ENCODE measurements around the gene TUBGCP6. TPM values are rescaled to one million over a fixed set of nuclear protein-coding genes. Genes with fewer than 3 reads are reported as not detected.

TUBGCP6 gene
- total RNA-seq, 1 experiment from 2014 or later = 31.3 TPM

DNA sequence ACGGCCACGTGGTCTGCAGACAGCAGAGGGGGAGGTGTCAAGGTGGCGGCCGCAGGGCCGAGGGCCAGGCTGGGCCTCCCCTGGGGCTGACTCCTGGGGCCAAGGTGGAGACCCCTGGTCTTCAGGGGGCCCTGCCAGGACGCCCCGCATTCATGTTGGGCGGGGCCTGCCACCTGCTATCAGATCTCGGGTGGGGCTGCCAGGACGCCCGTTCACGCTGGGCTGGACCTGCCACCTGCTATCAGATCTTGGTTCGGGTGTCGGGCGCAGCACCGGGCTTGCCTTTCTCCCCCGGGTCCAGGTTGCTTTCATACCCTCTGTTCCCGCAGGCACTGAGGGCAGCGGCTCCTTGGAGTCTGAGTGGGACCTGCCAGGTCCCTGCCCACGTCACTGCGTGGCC is 41.5 kb upstream of the TUBGCP6 start:
- peaks cover 4% of the 10 kb centered on the region; the same call in 1 of the 2 replicates for H3K4me1 ChIP-seq (ENCODE audit: control insufficient read depth, insufficient read depth, low read length)
- no peaks in the 10 kb centered on the region; the same call in 1 of the 2 replicates for H3K36me3 ChIP-seq (ENCODE audit: control insufficient read depth, insufficient read depth, low read length)
- POLR2A ChIA-PET = no interaction called here
- TF ChIP-seq, protein P1, sequence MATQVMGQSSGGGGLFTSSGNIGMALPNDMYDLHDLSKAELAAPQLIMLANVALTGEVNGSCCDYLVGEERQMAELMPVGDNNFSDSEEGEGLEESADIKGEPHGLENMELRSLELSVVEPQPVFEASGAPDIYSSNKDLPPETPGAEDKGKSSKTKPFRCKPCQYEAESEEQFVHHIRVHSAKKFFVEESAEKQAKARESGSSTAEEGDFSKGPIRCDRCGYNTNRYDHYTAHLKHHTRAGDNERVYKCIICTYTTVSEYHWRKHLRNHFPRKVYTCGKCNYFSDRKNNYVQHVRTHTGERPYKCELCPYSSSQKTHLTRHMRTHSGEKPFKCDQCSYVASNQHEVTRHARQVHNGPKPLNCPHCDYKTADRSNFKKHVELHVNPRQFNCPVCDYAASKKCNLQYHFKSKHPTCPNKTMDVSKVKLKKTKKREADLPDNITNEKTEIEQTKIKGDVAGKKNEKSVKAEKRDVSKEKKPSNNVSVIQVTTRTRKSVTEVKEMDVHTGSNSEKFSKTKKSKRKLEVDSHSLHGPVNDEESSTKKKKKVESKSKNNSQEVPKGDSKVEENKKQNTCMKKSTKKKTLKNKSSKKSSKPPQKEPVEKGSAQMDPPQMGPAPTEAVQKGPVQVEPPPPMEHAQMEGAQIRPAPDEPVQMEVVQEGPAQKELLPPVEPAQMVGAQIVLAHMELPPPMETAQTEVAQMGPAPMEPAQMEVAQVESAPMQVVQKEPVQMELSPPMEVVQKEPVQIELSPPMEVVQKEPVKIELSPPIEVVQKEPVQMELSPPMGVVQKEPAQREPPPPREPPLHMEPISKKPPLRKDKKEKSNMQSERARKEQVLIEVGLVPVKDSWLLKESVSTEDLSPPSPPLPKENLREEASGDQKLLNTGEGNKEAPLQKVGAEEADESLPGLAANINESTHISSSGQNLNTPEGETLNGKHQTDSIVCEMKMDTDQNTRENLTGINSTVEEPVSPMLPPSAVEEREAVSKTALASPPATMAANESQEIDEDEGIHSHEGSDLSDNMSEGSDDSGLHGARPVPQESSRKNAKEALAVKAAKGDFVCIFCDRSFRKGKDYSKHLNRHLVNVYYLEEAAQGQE (IDR thresholded peaks at IDR 0.05; ENCODE audit: insufficient read depth in 1 of 2, low read depth in 2 of 2, low read length in 1 of 2) = no peak
- no peak for TF ChIP-seq POLR2AphosphoS5 (IDR thresholded peaks at IDR 0.05; ENCODE audit: low read depth, low read length)
- no peak for TF ChIP-seq SIN3A (IDR thresholded peaks at IDR 0.05; ENCODE audit: borderline replicate concordance, insufficient read depth, low read depth, low read length)
- TF ChIP-seq TCF7L2 (IDR thresholded peaks at IDR 0.05; ENCODE audit: low read depth, low read length) = no peak
- TF ChIP-seq CTCF (IDR thresholded peaks at IDR 0.05) = no peak
- CTCF ChIA-PET = no interaction called here
- ATAC-seq (no peak), DNase-seq (ENCODE audit: low read depth, low spot score) (no peak)
- in situ Hi-C loops (cut with HindIII; ENCODE audit: low pct_unique_long_range_greater_than_20kb, low sequenced_read_pairs) (no loop called here), intact Hi-C loops (cut with micrococcal nuclease; ENCODE audit: unreplicated experiment) (no loop called here)
- BruUV-seq (replicated peaks) = no TSS peak
- no peaks in the 10 kb centered on the region for H3K27me3 ChIP-seq (ENCODE audit: control insufficient read depth, insufficient read depth, low read length)
- no peak overlapping the region for H3K4me3 ChIP-seq (ENCODE audit: low read depth in 2 of 2, low read length in 2 of 2)
- H3K9me3 ChIP-seq (ENCODE audit: control insufficient read depth, insufficient read depth, low read depth, low read length) = no peaks in the 10 kb centered on the region
- no peak overlapping the region for H3K27ac ChIP-seq (ENCODE audit: low read length)

- Histone ChIP-seq H3K36me3 (ENCODE audit: control insufficient read depth, insufficient read depth, low read length) (peaks cover 2% of the 10 kb centered on the region; the same call in 1 of the 2 replicates), H3K9me3 (ENCODE audit: control insufficient read depth, insufficient read depth, low read depth, low read length) (no peaks in the 10 kb centered on the region), H3K27me3 (ENCODE audit: control insufficient read depth, insufficient read depth, low read length) (no peaks in the 10 kb centered on the region), H3K4me1 (ENCODE audit: control insufficient read depth, insufficient read depth, low read length) (peaks cover 4% of the 10 kb centered on the region; the same call in 1 of the 2 replicates), H3K27ac (ENCODE audit: low read length) (no peak overlapping the region), H3K4me3 (ENCODE audit: low read depth in 2 of 2, low read length in 2 of 2) (no peak overlapping the region)
- POLR2A ChIA-PET = no interaction called here
- in situ Hi-C loops (cut with HindIII; ENCODE audit: low pct_unique_long_range_greater_than_20kb, low sequenced_read_pairs) (no loop called here), intact Hi-C loops (cut with micrococcal nuclease; ENCODE audit: unreplicated experiment) (no loop called here)
- DNase-seq (ENCODE audit: low read depth, low spot score) = no peak
- no TSS peak for BruUV-seq (replicated peaks)
- CTCF ChIA-PET = no interaction called here
- TF ChIP-seq POLR2AphosphoS5 (IDR thresholded peaks at IDR 0.05; ENCODE audit: low read depth, low read length) (no peak), SIN3A (IDR thresholded peaks at IDR 0.05; ENCODE audit: borderline replicate concordance, insufficient read depth, low read depth, low read length) (no peak), CTCF (IDR thresholded peaks at IDR 0.05) (no peak), TCF7L2 (IDR thresholded peaks at IDR 0.05; ENCODE audit: low read depth, low read length) (no peak)
- TF ChIP-seq, protein P1 (IDR thresholded peaks at IDR 0.05; ENCODE audit: insufficient read depth in 1 of 2, low read depth in 2 of 2, low read length in 1 of 2) = no peak
- ATAC-seq = no peak
Observed at GRCh38 chr22:50285568-50286229, 40.9 kb upstream of the TUBGCP6 start.
